ENCODE results near the gene SYT1.

DNA sequence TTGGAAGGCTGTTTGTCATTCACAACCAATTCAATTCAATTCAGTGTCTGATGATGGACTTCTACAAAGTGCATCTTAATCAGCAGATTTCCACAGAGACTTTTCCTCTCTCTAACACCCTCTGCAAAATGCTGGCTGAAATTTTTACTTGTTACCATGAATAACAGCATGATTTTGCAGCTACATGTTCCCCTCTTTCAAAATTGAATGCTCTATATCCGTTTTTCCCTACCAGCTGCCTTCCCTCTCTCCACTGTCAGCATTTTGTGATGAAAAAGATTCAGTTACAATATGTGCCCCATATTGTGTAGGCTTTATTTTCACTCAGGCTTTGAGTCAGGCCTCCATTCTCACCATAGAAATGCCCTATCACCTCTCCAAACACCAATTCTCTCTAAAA lies 334.6 kb downstream of the SYT1 start:
- TF ChIP-seq, protein P1, sequence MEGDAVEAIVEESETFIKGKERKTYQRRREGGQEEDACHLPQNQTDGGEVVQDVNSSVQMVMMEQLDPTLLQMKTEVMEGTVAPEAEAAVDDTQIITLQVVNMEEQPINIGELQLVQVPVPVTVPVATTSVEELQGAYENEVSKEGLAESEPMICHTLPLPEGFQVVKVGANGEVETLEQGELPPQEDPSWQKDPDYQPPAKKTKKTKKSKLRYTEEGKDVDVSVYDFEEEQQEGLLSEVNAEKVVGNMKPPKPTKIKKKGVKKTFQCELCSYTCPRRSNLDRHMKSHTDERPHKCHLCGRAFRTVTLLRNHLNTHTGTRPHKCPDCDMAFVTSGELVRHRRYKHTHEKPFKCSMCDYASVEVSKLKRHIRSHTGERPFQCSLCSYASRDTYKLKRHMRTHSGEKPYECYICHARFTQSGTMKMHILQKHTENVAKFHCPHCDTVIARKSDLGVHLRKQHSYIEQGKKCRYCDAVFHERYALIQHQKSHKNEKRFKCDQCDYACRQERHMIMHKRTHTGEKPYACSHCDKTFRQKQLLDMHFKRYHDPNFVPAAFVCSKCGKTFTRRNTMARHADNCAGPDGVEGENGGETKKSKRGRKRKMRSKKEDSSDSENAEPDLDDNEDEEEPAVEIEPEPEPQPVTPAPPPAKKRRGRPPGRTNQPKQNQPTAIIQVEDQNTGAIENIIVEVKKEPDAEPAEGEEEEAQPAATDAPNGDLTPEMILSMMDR (IDR thresholded peaks at IDR 0.05; ENCODE audit: insufficient read depth, low read length, poor library complexity, severe bottlenecking), result no peak
- no peak for TF ChIP-seq EZH2phosphoT487 (conservative IDR thresholded peaks at IDR 0.05; ENCODE audit: low read length)
